ENCODE measurements around the gene PFDN6. TPM values are rescaled to one million over a fixed set of nuclear protein-coding genes. Genes with fewer than 3 reads are reported as not detected.

Gene PFDN6
- total and polyA plus RNA-seq, 9 of the 15 experiments (the other 6 are each of a cell fraction or from before 2014, with no cell fraction given) = 6.8 to 475 (median 216) TPM

DNA sequence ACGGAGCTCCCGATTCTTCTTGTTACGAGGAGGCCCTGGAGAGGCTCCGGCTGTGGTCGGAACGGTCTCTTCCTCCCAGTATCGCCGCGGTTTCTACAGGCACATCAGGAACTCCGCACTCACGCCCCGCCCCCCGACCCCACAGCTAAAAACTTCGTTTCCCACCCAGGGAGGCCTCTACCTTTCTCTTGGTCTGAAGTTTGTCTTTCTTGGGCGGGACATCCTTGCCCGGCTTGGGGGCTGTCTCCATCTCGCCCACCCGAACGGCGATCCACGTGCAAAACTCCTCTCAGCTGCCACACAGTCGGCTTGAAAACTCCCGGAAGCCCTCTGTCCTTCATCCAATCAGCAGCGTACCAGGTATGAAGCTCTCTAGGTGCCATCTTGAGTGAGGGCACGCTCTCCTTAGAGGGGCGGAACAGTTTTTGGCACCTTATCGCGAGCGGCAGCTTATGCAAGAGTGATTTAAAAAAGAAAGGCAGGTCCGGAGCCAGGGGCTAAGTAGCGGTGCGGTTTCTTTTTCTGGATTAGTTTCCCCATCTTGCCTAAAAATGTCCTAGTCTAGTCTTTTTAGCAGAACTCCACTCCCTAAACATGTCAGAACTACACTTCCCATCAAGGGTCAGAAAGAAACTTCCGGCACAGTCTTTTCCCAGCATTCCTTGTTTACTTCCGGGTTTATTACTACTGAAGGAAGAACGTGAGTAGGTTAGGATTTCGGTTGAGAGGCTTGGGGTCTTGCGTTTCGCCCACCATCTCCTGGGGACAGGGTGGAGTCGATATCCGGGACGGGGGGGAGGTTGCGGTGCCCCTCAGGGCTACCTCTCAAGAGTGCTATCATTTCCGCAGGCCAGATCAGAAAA is at the start of gene PFDN6, which contains the start of gene WDR46 (continued):
- TF ChIP-seq, protein P1, sequence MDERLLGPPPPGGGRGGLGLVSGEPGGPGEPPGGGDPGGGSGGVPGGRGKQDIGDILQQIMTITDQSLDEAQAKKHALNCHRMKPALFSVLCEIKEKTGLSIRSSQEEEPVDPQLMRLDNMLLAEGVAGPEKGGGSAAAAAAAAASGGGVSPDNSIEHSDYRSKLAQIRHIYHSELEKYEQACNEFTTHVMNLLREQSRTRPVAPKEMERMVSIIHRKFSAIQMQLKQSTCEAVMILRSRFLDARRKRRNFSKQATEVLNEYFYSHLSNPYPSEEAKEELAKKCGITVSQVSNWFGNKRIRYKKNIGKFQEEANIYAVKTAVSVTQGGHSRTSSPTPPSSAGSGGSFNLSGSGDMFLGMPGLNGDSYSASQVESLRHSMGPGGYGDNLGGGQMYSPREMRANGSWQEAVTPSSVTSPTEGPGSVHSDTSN (CRISPR knock-in tag; IDR thresholded peaks at IDR 0.05; ENCODE audit: low read depth) = no peak
- TF ChIP-seq, protein P1 (tag; conservative IDR thresholded peaks at IDR 0.05; ENCODE audit: low read depth) = no peak
- no peak for TF ChIP-seq MIER1 (IDR thresholded peaks at IDR 0.05; ENCODE audit: low read depth)
- TF ChIP-seq L3MBTL2 (IDR thresholded peaks at IDR 0.05) = peak; percentile 52; the same call in 1 of the 2 replicates
- TF ChIP-seq SMAD1 (IDR thresholded peaks at IDR 0.05; ENCODE audit: low read depth, low read length, partially characterized antibody) = peak; percentile 22
- TF ChIP-seq, protein P2, sequence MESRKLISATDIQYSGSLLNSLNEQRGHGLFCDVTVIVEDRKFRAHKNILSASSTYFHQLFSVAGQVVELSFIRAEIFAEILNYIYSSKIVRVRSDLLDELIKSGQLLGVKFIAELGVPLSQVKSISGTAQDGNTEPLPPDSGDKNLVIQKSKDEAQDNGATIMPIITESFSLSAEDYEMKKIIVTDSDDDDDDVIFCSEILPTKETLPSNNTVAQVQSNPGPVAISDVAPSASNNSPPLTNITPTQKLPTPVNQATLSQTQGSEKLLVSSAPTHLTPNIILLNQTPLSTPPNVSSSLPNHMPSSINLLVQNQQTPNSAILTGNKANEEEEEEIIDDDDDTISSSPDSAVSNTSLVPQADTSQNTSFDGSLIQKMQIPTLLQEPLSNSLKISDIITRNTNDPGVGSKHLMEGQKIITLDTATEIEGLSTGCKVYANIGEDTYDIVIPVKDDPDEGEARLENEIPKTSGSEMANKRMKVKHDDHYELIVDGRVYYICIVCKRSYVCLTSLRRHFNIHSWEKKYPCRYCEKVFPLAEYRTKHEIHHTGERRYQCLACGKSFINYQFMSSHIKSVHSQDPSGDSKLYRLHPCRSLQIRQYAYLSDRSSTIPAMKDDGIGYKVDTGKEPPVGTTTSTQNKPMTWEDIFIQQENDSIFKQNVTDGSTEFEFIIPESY (CRISPR knock-in tag; IDR thresholded peaks at IDR 0.05) = peak; percentile 30; the same call in 1 of the 2 replicates
- TF ChIP-seq TEAD4 (IDR thresholded peaks at IDR 0.05; ENCODE audit: low read length) = peak; percentile 37; the same call in 1 of the 2 replicates
- TF ChIP-seq TEAD4 (CRISPR knock-in tag; IDR thresholded peaks at IDR 0.05; ENCODE audit: borderline replicate concordance) = no peak
- peak; percentile 88 for TF ChIP-seq PHF20 (IDR thresholded peaks at IDR 0.05; ENCODE audit: partially characterized antibody)
- TF ChIP-seq FOXP1 (CRISPR knock-in tag; IDR thresholded peaks at IDR 0.05) = peak; percentile 82; the same call in 1 of the 2 replicates
- peak; percentile 99 for TF ChIP-seq SAP30 (IDR thresholded peaks at IDR 0.05; ENCODE audit: borderline replicate concordance, insufficient read depth, low read depth, low read length, poor library complexity, severe bottlenecking)
- 0 out of 2 replicates have a peak, but pooled peaks have one; percentile 47 for TF ChIP-seq ATF6 (CRISPR knock-in tag; IDR thresholded peaks at IDR 0.05)
- TF ChIP-seq, protein P3, sequence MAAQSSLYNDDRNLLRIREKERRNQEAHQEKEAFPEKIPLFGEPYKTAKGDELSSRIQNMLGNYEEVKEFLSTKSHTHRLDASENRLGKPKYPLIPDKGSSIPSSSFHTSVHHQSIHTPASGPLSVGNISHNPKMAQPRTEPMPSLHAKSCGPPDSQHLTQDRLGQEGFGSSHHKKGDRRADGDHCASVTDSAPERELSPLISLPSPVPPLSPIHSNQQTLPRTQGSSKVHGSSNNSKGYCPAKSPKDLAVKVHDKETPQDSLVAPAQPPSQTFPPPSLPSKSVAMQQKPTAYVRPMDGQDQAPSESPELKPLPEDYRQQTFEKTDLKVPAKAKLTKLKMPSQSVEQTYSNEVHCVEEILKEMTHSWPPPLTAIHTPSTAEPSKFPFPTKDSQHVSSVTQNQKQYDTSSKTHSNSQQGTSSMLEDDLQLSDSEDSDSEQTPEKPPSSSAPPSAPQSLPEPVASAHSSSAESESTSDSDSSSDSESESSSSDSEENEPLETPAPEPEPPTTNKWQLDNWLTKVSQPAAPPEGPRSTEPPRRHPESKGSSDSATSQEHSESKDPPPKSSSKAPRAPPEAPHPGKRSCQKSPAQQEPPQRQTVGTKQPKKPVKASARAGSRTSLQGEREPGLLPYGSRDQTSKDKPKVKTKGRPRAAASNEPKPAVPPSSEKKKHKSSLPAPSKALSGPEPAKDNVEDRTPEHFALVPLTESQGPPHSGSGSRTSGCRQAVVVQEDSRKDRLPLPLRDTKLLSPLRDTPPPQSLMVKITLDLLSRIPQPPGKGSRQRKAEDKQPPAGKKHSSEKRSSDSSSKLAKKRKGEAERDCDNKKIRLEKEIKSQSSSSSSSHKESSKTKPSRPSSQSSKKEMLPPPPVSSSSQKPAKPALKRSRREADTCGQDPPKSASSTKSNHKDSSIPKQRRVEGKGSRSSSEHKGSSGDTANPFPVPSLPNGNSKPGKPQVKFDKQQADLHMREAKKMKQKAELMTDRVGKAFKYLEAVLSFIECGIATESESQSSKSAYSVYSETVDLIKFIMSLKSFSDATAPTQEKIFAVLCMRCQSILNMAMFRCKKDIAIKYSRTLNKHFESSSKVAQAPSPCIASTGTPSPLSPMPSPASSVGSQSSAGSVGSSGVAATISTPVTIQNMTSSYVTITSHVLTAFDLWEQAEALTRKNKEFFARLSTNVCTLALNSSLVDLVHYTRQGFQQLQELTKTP (IDR thresholded peaks at IDR 0.05; ENCODE audit: low read depth in 1 of 2, partially characterized antibody in 2 of 2) = peak; percentile 79 to 98
- peak; percentile 70; the same call in 1 of the 2 replicates for TF ChIP-seq ZZZ3 (IDR thresholded peaks at IDR 0.05)
- TF ChIP-seq CREBBP (IDR thresholded peaks at IDR 0.05; ENCODE audit: low read depth, low read length) = no peak

Measured in K562 (cell line).